Kasumi-1 (cell line): ENCODE data around the gene NOTCH2.
A peak's percentile ranks its signal among the peaks of the same experiment; 100 is the strongest.

Experiments
- DNase-seq, 2 experiments: peaks; one replicate each; lab custom pipeline; 2025; lab: John Stamatoyannopoulos, UW

NOTCH2 gene

DNA sequence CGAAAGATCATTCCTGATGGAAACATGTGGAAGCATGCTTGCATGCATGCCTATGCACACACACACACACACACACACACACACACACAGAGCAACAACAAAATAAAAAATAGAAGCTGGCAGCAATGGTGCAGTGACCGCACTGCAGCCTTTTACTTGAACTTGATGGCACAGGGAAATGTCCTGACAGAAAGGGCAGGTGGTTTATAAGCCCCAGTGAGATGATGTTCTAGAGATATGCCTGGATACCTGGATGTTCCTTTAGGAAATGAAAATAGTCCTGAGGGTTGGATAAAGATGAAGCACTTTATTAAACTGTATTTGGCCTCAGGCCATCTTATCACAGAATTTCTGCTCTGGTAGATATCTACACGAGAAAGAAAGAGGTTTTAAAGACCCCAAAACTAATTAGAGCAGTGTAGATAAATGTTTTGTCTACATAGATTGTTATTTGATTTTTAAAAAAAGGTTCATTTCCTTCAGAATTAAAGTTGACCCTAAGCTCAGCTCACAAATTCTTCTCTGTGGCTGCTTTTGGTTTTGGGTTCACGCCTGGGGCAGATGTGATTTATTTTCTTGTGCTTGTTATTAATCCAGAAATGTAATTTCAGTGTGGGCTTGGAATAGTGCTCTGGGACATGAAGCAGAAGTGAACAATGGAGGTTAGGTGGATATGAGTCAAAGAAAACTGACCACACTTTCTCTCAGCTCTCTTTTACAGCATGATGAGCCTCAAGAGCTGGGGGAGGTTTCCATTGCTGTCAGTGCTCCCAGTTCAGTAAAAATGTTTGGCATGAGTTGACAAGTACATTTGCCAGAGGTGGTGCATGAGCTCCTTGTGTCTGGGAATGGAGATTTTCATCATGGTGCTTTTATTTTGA lies 196.1 kb downstream of the NOTCH2 start:
- DNase-seq, result peak in 1 of 2 experiments; percentile 17

DNA sequence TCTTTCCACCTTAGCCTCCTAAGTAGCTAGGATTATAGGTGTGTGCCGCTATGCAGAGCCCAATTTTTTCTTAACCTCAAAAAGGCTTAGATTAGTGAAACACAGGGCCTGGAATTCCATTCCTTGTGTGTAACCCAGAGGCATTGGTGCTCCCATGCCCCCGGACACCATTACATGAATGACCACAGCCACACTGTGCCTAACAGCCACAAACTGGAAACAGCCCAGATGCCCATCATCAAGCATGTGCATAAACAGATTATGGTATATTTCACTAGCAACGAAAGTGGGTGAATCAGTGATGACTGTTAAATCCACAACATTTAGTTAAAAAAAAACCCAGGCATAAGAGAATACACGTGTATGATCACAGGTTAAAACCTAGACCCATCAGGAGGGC lies 197.6 kb downstream of the NOTCH2 start:
- DNase-seq, result no peak

DNA sequence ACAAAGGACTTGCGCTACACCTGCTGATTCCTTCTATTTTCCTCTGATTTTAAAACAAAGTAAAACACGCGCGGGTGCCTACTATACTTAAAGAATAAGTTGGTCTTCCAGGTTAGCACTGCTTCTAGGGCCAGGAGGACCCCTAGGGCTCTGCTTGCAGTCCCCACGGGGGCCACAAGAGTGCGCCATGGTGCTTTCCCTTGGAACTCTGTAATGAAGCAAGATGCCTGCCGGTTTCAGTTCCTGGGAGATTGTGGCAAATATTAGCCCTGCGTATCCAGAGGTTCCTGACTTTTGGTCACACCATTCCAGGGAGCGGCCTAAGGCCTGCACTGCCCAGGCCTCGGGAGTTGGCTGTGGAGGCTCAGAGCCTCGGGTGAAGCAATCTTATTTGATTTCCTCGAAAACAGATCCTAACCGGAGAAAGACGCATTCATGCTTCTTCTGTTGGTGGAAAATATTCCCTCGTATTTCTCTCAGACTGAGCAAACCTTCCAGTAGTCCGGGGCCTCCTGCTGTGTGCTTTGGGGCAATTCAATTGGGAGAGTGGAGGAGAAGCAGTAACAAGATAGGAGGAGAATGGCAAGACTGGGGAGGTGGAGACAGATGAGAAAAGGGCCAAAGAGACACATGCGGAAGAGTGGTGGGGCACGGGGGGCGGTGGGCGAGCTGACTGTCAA lies 198.4 kb downstream of the NOTCH2 start:
- DNase-seq, result peak; percentile 64 to 75

- no peak for DNase-seq
These were observed 199.5 kb downstream of the NOTCH2 start for GRCh38 chr1:119869995-119870394.

DNA sequence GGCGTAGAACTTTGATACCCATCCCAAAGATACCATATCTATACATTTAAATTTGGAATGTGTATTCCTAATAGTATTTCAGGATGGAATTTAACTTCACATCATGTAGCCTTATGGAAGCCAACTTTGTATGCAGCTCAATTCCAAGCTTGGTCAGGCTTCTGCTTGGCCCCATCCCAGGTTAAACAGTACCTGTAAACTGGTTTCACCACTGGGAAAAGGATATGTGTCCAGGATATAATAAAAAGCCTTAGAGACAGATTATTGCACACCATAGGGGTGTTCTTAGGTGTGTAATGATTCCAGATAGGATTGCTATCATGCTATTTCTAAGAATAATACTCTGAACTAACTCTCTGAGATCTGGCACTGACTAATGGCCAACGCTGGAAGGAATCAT lies 201.3 kb downstream of the NOTCH2 start:
- DNase-seq, result no peak

GRCh38 chr1:119866451-119866850 lies 203.0 kb downstream of the NOTCH2 start:
- DNase-seq, result no peak

DNA sequence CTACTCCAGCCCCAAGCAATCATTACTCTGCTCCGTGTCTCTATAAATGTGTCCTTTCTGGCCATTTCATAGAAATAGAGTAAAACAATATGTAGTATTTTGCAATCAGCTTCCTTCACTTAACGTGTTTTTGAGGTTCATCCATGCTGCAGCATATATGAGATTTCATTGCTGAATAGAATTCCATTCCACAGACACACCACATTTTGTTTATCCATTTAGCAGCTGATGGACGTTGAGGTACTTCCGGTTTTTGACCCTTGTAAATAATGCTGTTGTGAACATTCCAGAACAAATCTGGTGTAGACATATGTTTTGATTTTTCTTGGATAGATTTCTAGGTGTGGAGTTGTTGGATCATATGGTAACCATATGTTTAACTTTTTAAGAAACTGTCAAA lies 203.8 kb downstream of the NOTCH2 start:
- no peak for DNase-seq

GRCh38 chr1:119862276-119862675 lies 207.2 kb downstream of the NOTCH2 start:
- DNase-seq, result no peak
